Kidney (tissue), 14 donors: ENCODE data around the gene PSMA6. TPM values are rescaled to one million over a fixed set of nuclear protein-coding genes. Genes with fewer than 3 reads are reported as not detected.
"Not testable (repeated sequence)": the region's sequence is repeated elsewhere in the genome, so short reads cannot be mapped to it uniquely, and the experiment has no call there.

Experiments
- DNase-seq, 5 donors: peaks; one replicate each; pipeline ENCODE4 v3.0.0-alpha.2; 2013 to 2020
- FAIRE-seq: peaks from 2 replicates; lab custom pipeline; 2012; peaks lifted over from hg19 to GRCh38; lab: Jason Lieb, UNC
- H3K27ac ChIP-seq, 2 donors: one replicate each; pipeline ENCODE4 v1.7.0; 2013; ENCODE audit warnings: low read depth in 2 of 2, low read length in 2 of 2, inconsistent platforms in 1 of 2
- H3K27me3 ChIP-seq: one replicate; pipeline ENCODE4 v1.7.1; 2013; ENCODE audit warnings: low read length, inconsistent platforms; ENCODE audit not compliant: control insufficient read depth, insufficient read depth
- H3K36me3 ChIP-seq, 3 donors: one replicate each; pipeline versions ENCODE4 v1.7.0 to v1.7.1; 2013; ENCODE audit warnings: low read length in 3 of 3, control low read depth in 1 of 3, inconsistent platforms in 1 of 3; ENCODE audit not compliant: insufficient read depth in 3 of 3, control insufficient read depth in 2 of 3
- H3K4me1 ChIP-seq, 3 donors: one replicate each; pipeline versions ENCODE4 v1.7.0 to v1.7.1; 2013; ENCODE audit warnings: low read length in 3 of 3, inconsistent platforms in 1 of 3, low read depth in 1 of 3; ENCODE audit not compliant: control insufficient read depth in 2 of 3, insufficient read depth in 2 of 3
- H3K4me3 ChIP-seq, 3 donors: one replicate each; pipeline versions ENCODE4 v1.7.0 to v1.8.1; 2013; ENCODE audit warnings: low read length in 3 of 3, control low read depth in 1 of 3, inconsistent platforms in 1 of 3
- H3K9ac ChIP-seq, 3 donors: one replicate each; pipeline versions ENCODE4 v1.7.0 to v1.7.1; 2013; ENCODE audit warnings: low read length in 3 of 3, control low read depth in 1 of 3, inconsistent platforms in 1 of 3
- H3K9me3 ChIP-seq, 3 donors: one replicate each; pipeline versions ENCODE4 v1.7.0 to v1.7.1; 2013; ENCODE audit warnings: low read length in 3 of 3, control low read depth in 1 of 3, inconsistent platforms in 1 of 3; ENCODE audit not compliant: control insufficient read depth in 2 of 3, insufficient read depth in 1 of 3
- CTCF ChIP-seq: IDR thresholded peaks from 3 replicates; pipeline ENCODE4 v1.5.1; 2012; ENCODE audit warnings: mild to moderate bottlenecking, moderate library complexity, borderline replicate concordance; ENCODE audit not compliant: insufficient read depth; ENCODE audit errors: extremely low read depth
- intact Hi-C: fragments of 100-400 bp; cut with DNase I; formaldehyde crosslinking; loops from one replicate; pipeline ENCODE4 v1.11.1; 2022
- polyA plus RNA-seq: library from polyadenylated mRNA; stranded (reverse); fragments of 350-450 nt; fragmentation: Illumina TruSeq; extraction: RNeasy Lipid Tissue Mini Kit (QIAGEN cat#74804); gene quantifications from one replicate; pipeline ENCODE4 v1.2.3, GENCODE V29; 2014; ENCODE audit warnings: low read depth, low replicate concordance; ENCODE audit not compliant: insufficient read depth
- total RNA-seq: library from RNA; stranded (reverse); fragmentation: NEBNext Ultra II Directional; extraction: Animal tissue kit (Norgen Biotek cat#: 25700); gene quantifications from one replicate; pipeline ENCODE4 v1.2.1, GENCODE V29; 2021
- donor health status: control.
- donor health status: control.
- donor health status: control.
- donor health status: control.
- donor health status: control.
- donor health status: DM: yes; HTN: yes; CAD: no.
- donor health status: Normal renal cell carcinoma (clear cell type).

PSMA6 gene
- total and polyA plus RNA-seq, 2 donors from 2014 or later: 127 to 174 TPM

GRCh38 chr14:35352274-35353233 lies 60.4 kb downstream of the PSMA6 start:
- intact Hi-C loops: no loop called here
- TF ChIP-seq CTCF: no peak
- Histone ChIP-seq H3K4me3 (peak overlapping the region in 1 of 3 donors; percentile 18), H3K9ac (no peak overlapping the region), H3K9me3 (no peaks in the 10 kb centered on the region), H3K4me1 (peaks cover 2 to 8% (median 6%) of the 10 kb centered on the region in 3 donors), H3K27me3 (no peaks in the 10 kb centered on the region), H3K36me3 (no peaks in the 10 kb centered on the region), H3K27ac (no peak overlapping the region)
- FAIRE-seq (no peak), DNase-seq (peak in 4 of 5 donors; percentile 61 to 83 (median 72))

- H3K27ac ChIP-seq: no peak overlapping the region
- FAIRE-seq (no peak), DNase-seq (no peak)
- H3K9me3 ChIP-seq: no peaks in the 10 kb centered on the region
- no peaks in the 10 kb centered on the region for H3K27me3 ChIP-seq
- intact Hi-C loops: no loop called here
- no peak for TF ChIP-seq CTCF
- peaks cover 2 to 8% (median 6%) of the 10 kb centered on the region in 3 donors for H3K4me1 ChIP-seq
- H3K9ac ChIP-seq: no peak overlapping the region
- H3K36me3 ChIP-seq: no peaks in the 10 kb centered on the region
- H3K4me3 ChIP-seq: no peak overlapping the region
Measured at GRCh38 chr14:35353409-35354172, 61.4 kb downstream of the PSMA6 start.

- FAIRE-seq, H3K9ac ChIP-seq, H3K27ac ChIP-seq, H3K4me1 ChIP-seq, H3K9me3 ChIP-seq, H3K36me3 ChIP-seq, H3K4me3 ChIP-seq, H3K27me3 ChIP-seq, intact Hi-C loops: not testable (repeated sequence)
- DNase-seq: peak in 1 of 5 donors; percentile 21
Measured at GRCh38 chr14:35355235-35355634, 63.1 kb downstream of the PSMA6 start.
